A549 (cell line): Measurements from ENCODE around the gene SEC31A. TPM values are rescaled to one million over a fixed set of nuclear protein-coding genes. Genes with fewer than 3 reads are reported as not detected.

Source experiments
- ATAC-seq, 2 experiments: fragments of 200-7000 bp in 1 of 2; fragments of >200 bp in 1 of 2; cut with Nextera tagmentation in 1 of 2; cut with Tn5 transposase in 1 of 2; 3 replicates each; pipeline versions ENCODE4 v1.8.0 to v1.9.1; 2018 to 2020; ENCODE audit warnings: mild to moderate bottlenecking in 1 of 2, moderate library complexity in 1 of 2
- CTCF ChIA-PET: fragments of 300-600 bp; sonication (Branson Sonifier 250); formaldehyde crosslinking; extraction: SDS; loops from one replicate; lab custom pipeline; 2021; ENCODE audit warnings: antibody characterized with exemption, inconsistent platforms; lab: Yijun Ruan, JAX
- POLR2A ChIA-PET: fragments of 350-600 bp; formaldehyde crosslinking; extraction: SDS; loops from one replicate; lab custom pipeline; 2021; ENCODE audit warnings: antibody characterized with exemption, inconsistent platforms; lab: Yijun Ruan, JAX
- DNase-seq, 2 experiments: peaks; one replicate each; pipeline versions ENCODE4 v3.0.0 to v3.0.0-alpha.2; 2011 to 2016; ENCODE audit warnings: low read depth in 1 of 2, low spot score in 1 of 2
- FAIRE-seq: peaks from 2 replicates; lab custom pipeline; 2011; peaks lifted over from hg19 to GRCh38; lab: Jason Lieb, UNC
- H3K27ac ChIP-seq, 2 experiments: fragments of >200 bp; sonication (Bioruptor Twin); formaldehyde crosslinking; 3 replicates each; pipeline ENCODE4 v1.5.1; 2016 to 2017
- H3K4me1 ChIP-seq: fragments of >200 bp; sonication (Bioruptor Twin); formaldehyde crosslinking; 3 replicates; pipeline ENCODE4 v1.6.1; 2016
- H3K4me2 ChIP-seq: fragments of >200 bp; sonication (Bioruptor Twin); formaldehyde crosslinking; 3 replicates; pipeline ENCODE4 v1.6.1; 2016
- H3K4me3 ChIP-seq: fragments of >200 bp; sonication (Bioruptor Twin); formaldehyde crosslinking; 3 replicates; pipeline ENCODE4 v1.5.1; 2016
- H3K9me3 ChIP-seq: fragments of >200 bp; sonication (Bioruptor Twin); formaldehyde crosslinking; 3 replicates; pipeline ENCODE4 v1.6.1; 2016
- ATOH8 ChIP-seq: fragments of 250-450 bp; sonication (Bioruptor Pico); IDR thresholded peaks from 2 replicates; pipeline ENCODE4 v1.5.0; 2020; ENCODE audit warnings: low read depth, mild to moderate bottlenecking, moderate library complexity
- BCL3 ChIP-seq: fragments of >200 bp; sonication (Bioruptor Twin); formaldehyde crosslinking; IDR thresholded peaks from 3 replicates; pipeline ENCODE4 v1.6.1; 2016
- BHLHE40 ChIP-seq: IDR thresholded peaks from 2 replicates; pipeline ENCODE4 v1.6.1; 2012; ENCODE audit warnings: low read depth, low read length, inconsistent platforms
- CHD4 ChIP-seq: fragments of 200-600 bp; sonication (generic); IDR thresholded peaks from 2 replicates; pipeline ENCODE4 v1.6.1; 2016; ENCODE audit warnings: antibody characterized with exemption, mild to moderate bottlenecking, borderline replicate concordance
- E2F6 ChIP-seq: IDR thresholded peaks from 2 replicates; pipeline ENCODE4 v1.6.1; 2012; ENCODE audit warnings: low read depth, borderline replicate concordance
- EHMT2 ChIP-seq: fragments of 200-600 bp; sonication (generic); IDR thresholded peaks from 2 replicates; pipeline ENCODE4 v1.6.1; 2016; ENCODE audit warnings: antibody characterized with exemption, low read depth, mild to moderate bottlenecking, moderate library complexity
- EP300 ChIP-seq, 2 experiments: fragments of >200 bp; sonication (Bioruptor Twin); formaldehyde crosslinking; IDR thresholded peaks; 2 replicates in 1 of 2; 3 replicates in 1 of 2; pipeline ENCODE4 v1.6.1; 2016 to 2017
- GATA3 ChIP-seq: IDR thresholded peaks from 2 replicates; pipeline ENCODE4 v1.6.1; 2012; ENCODE audit warnings: borderline replicate concordance
- HDAC2 ChIP-seq: fragments of 200-600 bp; sonication (generic); IDR thresholded peaks from 2 replicates; pipeline ENCODE4 v1.6.1; 2016
- HOXA7 ChIP-seq: fragments of 250-450 bp; sonication (Bioruptor Pico); IDR thresholded peaks from 2 replicates; pipeline ENCODE4 v1.5.0; 2020; ENCODE audit warnings: mild to moderate bottlenecking, moderate library complexity
- HOXB13 ChIP-seq: fragments of 250-450 bp; sonication (Bioruptor Pico); IDR thresholded peaks from 2 replicates; pipeline ENCODE4 v1.5.0; 2020; ENCODE audit warnings: low read depth, mild to moderate bottlenecking, moderate library complexity
- JUN ChIP-seq, 2 experiments: fragments of >200 bp; sonication (Bioruptor Twin); formaldehyde crosslinking; IDR thresholded peaks; 2 replicates in 1 of 2; 3 replicates in 1 of 2; pipeline ENCODE4 v1.6.1; 2016 to 2017
- JUNB ChIP-seq: fragments of >200 bp; sonication (Bioruptor Twin); formaldehyde crosslinking; IDR thresholded peaks from 2 replicates; pipeline ENCODE4 v1.6.1; 2016
- MAFK ChIP-seq: fragments of 450-650 bp; IDR thresholded peaks from 2 replicates; pipeline ENCODE4 v1.6.1; 2014; ENCODE audit not compliant: partially characterized antibody
- MAX ChIP-seq: IDR thresholded peaks from 2 replicates; pipeline ENCODE4 v1.6.1; 2012
- MYC ChIP-seq: IDR thresholded peaks from 2 replicates; pipeline ENCODE4 v1.6.1; 2012; ENCODE audit warnings: mild to moderate bottlenecking, inconsistent platforms, low read length, improper control_type of control experiment, borderline replicate concordance
- PBX3 ChIP-seq: IDR thresholded peaks from 2 replicates; pipeline ENCODE4 v1.6.1; 2012
- PHF8 ChIP-seq: fragments of 200-600 bp; sonication (generic); IDR thresholded peaks from 2 replicates; pipeline ENCODE4 v1.6.1; 2016; ENCODE audit warnings: low read depth, mild to moderate bottlenecking, antibody characterized with exemption, moderate library complexity, borderline replicate concordance
- POLR2A ChIP-seq: IDR thresholded peaks from 2 replicates; pipeline ENCODE4 v1.6.1; 2012; ENCODE audit warnings: mild to moderate bottlenecking, low read length
- RCOR1 ChIP-seq: fragments of 150-350 bp; IDR thresholded peaks from 2 replicates; pipeline ENCODE4 v1.6.1; 2014; ENCODE audit warnings: antibody characterized with exemption, low read length, low read depth
- RFX5 ChIP-seq: fragments of 450-650 bp; IDR thresholded peaks from 2 replicates; pipeline ENCODE4 v1.7.1; 2014; ENCODE audit warnings: antibody characterized with exemption, mild to moderate bottlenecking, moderate library complexity
- TFCP2L1 ChIP-seq: fragments of 250-450 bp; sonication (Bioruptor Pico); IDR thresholded peaks from 2 replicates; pipeline ENCODE4 v1.5.0; 2021; ENCODE audit warnings: mild to moderate bottlenecking
- TP53 ChIP-seq: fragments of 250-450 bp; sonication (Bioruptor Pico); IDR thresholded peaks from 2 replicates; pipeline ENCODE4 v1.5.0; 2021; ENCODE audit warnings: mild to moderate bottlenecking, moderate library complexity
- ZC3H11A ChIP-seq: fragments of 450-650 bp; IDR thresholded peaks from 2 replicates; pipeline ENCODE4 v1.6.1; 2014; ENCODE audit warnings: antibody characterized with exemption, mild to moderate bottlenecking
- ZSCAN20 ChIP-seq: fragments of 250-450 bp; sonication (Bioruptor Pico); IDR thresholded peaks from 2 replicates; pipeline ENCODE4 v1.8.0; 2022; ENCODE audit warnings: mild to moderate bottlenecking, moderate library complexity
- WGBS: methylation state at CpG from one replicate; pipeline ENCODE4 v1.1.6; 2017; ENCODE audit errors: missing lambda C conversion rate; 5-methylcytosine and 5-hydroxymethylcytosine counted together
- polyA minus RNA-seq: library from RNA; depleted of rRNA, polyadenylated mRNA; stranded (reverse); fragments of >200 nt; gene quantifications from 2 replicates; pipeline ENCODE4 v1.2.3, GENCODE V29; 2011; rRNA and poly(A)+ RNA removed
- polyA plus RNA-seq, 4 experiments: library from polyadenylated mRNA; depleted of rRNA in 3 of 4; stranded (reverse); fragments of >200 nt; fragmentation: RNase III in 1 of 4; extraction: RNeasy Plus Mini Kit Qiagen cat#74134 plus additional on column Dnase treatment in 1 of 4; gene quantifications; 2 replicates in 3 of 4; 3 replicates in 1 of 4; pipeline ENCODE4 v1.2.3, GENCODE V29; 2011 to 2017

SEC31A gene
- polyA plus RNA-seq (2011; rRNA removed) (117 and 127 TPM in 2 replicates), polyA plus RNA-seq (2017; fragmentation: RNase III; extraction: RNeasy Plus Mini Kit Qiagen cat#74134 plus additional on column Dnase treatment) (67.8 to 71.6 TPM (median 68.8 TPM) in 3 replicates), polyA minus RNA-seq (116 and 130 TPM in 2 replicates)
- polyA plus RNA-seq (2012; cell fraction: cytosol; rRNA removed): 50.2 and 64.3 TPM in 2 replicates
- 59.8 and 62.1 TPM in 2 replicates for polyA plus RNA-seq (2012; cell fraction: nucleus; rRNA removed)

- FAIRE-seq (no peak), ATAC-seq (peak; percentile 95 to 97), DNase-seq (peak; percentile 59 to 92)
- Histone ChIP-seq H3K4me2 (peak within 1 kb of the TSS; percentile 81), H3K27ac (peak within 1 kb of the TSS; percentile 89 to 96), H3K4me1 (peaks cover 31% of the 10 kb centered on the region), H3K4me3 (peak within 1 kb of the TSS; percentile 61), H3K9me3 (no peaks in the 10 kb centered on the region)
- 2% methylated on average over 30 of the region's 71 CpGs for WGBS
- TF ChIP-seq HDAC2: no peak
- TF ChIP-seq RFX5: no peak
- TF ChIP-seq ATOH8: no peak
- no peak for TF ChIP-seq CHD4
- TF ChIP-seq MAX: peak; percentile 91
- TF ChIP-seq EHMT2: no peak
- TF ChIP-seq HOXB13 (CRISPR knock-in tag): no peak
- TF ChIP-seq TP53: peak; percentile 14; the same call in 1 of the 2 replicates
- TF ChIP-seq BHLHE40: no peak
- TF ChIP-seq MYC: peak; percentile 60; the same call in 1 of the 2 replicates
- peak; percentile 81; the same call in 1 of the 2 replicates for TF ChIP-seq PHF8
- TF ChIP-seq EP300 (IDR thresholded peaks at IDR 0.05): no peak
- peak; percentile 78; the same call in 1 of the 2 replicates for TF ChIP-seq HOXA7 (CRISPR knock-in tag)
- no peak for TF ChIP-seq JUNB
- peak; percentile 79; the same call in 2 of the 3 replicates for TF ChIP-seq BCL3
- TF ChIP-seq TFCP2L1 (CRISPR knock-in tag): peak; percentile 55; the same call in 1 of the 2 replicates
- no peak; the same call in 1 of the 2 replicates for TF ChIP-seq PBX3
- TF ChIP-seq JUN (IDR thresholded peaks at IDR 0.05): peak; percentile 60 to 66; a peak in 3 of 5 replicates
- TF ChIP-seq POLR2A: peak; percentile 65
- no peak for TF ChIP-seq GATA3
- peak; percentile 60; the same call in 1 of the 2 replicates for TF ChIP-seq E2F6
- no peak for TF ChIP-seq ZC3H11A
- TF ChIP-seq RCOR1: no peak
- TF ChIP-seq ZSCAN20: no peak
- no peak for TF ChIP-seq MAFK
- CTCF ChIA-PET: no interaction called here
- POLR2A ChIA-PET: interaction anchor here (2.4 kb wide), 1 partner anchor 9 kb away, joined by 15 read pairs; the partner anchor contains the start of gene THAP9
Observed at GRCh38 chr4:82890901-82891706, at the start of gene SEC31A. SEC31A (minus strand) TSS chr4:82891153; CDS start chr4:82881936, 9,217 bp downstream.
